Measurements from ENCODE around the gene EZH2. TPM values are rescaled to one million over a fixed set of nuclear protein-coding genes. Genes with fewer than 3 reads are reported as not detected.

EZH2 gene
- total and polyA plus RNA-seq, 2 of the 4 experiments (the other 2 are of a cell fraction), result 13.1 to 19.8 TPM

DNA sequence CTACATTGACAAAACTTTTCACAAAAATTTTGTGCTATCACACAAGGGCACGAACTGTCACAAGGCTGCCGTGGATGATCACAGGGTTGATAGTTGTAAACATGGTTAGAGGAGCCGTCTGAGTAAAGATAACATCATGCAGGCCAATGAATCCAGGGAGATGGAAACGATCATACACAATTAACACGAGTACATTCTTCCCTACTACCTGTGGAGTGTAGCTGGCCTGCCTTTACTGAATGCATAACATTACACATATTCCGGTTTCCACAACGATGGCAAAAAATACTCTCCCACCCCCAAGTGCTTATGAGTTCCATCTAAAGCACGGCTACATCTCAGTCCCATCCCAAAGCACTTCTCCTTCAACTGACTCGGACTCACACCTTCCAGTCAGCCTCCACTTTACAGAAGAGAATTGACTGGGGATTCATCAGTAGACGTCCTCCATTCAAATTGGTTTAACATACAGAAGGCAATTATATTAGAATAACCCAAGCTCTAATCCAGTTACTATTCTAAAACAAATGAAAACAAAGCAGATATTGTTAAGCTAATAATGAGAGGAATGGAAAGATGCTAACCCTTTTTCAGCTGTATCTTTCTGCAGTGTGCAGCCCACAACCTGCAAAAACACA lies 69.0 kb downstream of the EZH2 start:
- Histone ChIP-seq H4K20me1 (ENCODE audit: insufficient read depth, low read length) (no peaks in the 10 kb centered on the region), H3K4me1 (ENCODE audit: control insufficient read depth, insufficient read depth, low read length) (peaks cover 2% of the 10 kb centered on the region), H4K8ac (ENCODE audit: low read depth in 2 of 2, low read length in 2 of 2) (no peak overlapping the region), H3K18ac (ENCODE audit: low read depth, low read length) (no peak overlapping the region), H3K23ac (ENCODE audit: low read depth, low read length) (no peak overlapping the region), H3K4ac (ENCODE audit: low read depth, low read length) (no peak overlapping the region), H3K4me3 (ENCODE audit: insufficient read depth, low read depth, low read length) (no peak overlapping the region), H3K9ac (ENCODE audit: low read depth, low read length) (no peak overlapping the region), H3K27me3 (ENCODE audit: control insufficient read depth, insufficient read depth, low read length) (no peaks in the 10 kb centered on the region), H2BK5ac (ENCODE audit: low read depth, low read length, poor library complexity, severe bottlenecking) (no peak overlapping the region), H2BK120ac (ENCODE audit: low read depth, low read length) (no peak overlapping the region), H4K91ac (ENCODE audit: insufficient read depth, low read depth, low read length) (no peak overlapping the region), H2AK9ac (replicated peaks; ENCODE audit: low read depth, low read length, poor library complexity) (no peak overlapping the region), H3K27ac (ENCODE audit: insufficient read depth, low read length) (no peak overlapping the region), H3K79me1 (ENCODE audit: low read depth in 1 of 2, low read length in 2 of 2) (peaks cover 13 to 14% of the 10 kb centered on the region in 2 experiments), H2AK5ac (ENCODE audit: low read depth, low read length) (no peak overlapping the region), H3K36me3 (ENCODE audit: control insufficient read depth, insufficient read depth, low read length) (peaks cover 11% of the 10 kb centered on the region), H3K56ac (ENCODE audit: extremely low read depth, insufficient read depth, low read length) (no peak overlapping the region), H4K5ac (ENCODE audit: low read depth, low read length) (no peak overlapping the region), H2BK15ac (ENCODE audit: low read depth, low read length) (no peak overlapping the region), H3K4me2 (ENCODE audit: low read depth, low read length) (no peak overlapping the region), H3K14ac (replicated peaks; ENCODE audit: low read depth, low read length) (no peak overlapping the region), H3K9me3 (ENCODE audit: control insufficient read depth, insufficient read depth, low read length) (no peaks in the 10 kb centered on the region), H3K9me1 (ENCODE audit: insufficient read depth, low read length) (peaks cover 12% of the 10 kb centered on the region; the same call in 1 of the 2 replicates), H2AFZ (replicated peaks; ENCODE audit: low read length, poor library complexity) (no peak overlapping the region), H2BK20ac (ENCODE audit: low read depth, low read length) (no peak overlapping the region)
- ATAC-seq (ENCODE audit: low read depth) (no peak), DNase-seq (no peak)
- intact Hi-C loops (cut with micrococcal nuclease) (no loop called here), dilution Hi-C loops (cut with HindIII; ENCODE audit: low sequenced_read_pairs, unreplicated experiment) (no loop called here), in situ Hi-C loops (cut with MboI; ENCODE audit: low sequenced_read_pairs) (no loop called here)
- CTCF ChIA-PET, result interaction anchor here (0.7 kb wide), 1 partner anchor 8 kb away, joined by 3 read pairs; no protein-coding TSS in a partner anchor
- BruUV-seq (replicated peaks), result no TSS peak
- TF ChIP-seq ELK1 (IDR thresholded peaks at IDR 0.05; ENCODE audit: borderline replicate concordance, low read depth, low read length), result no peak
- POLR2A ChIA-PET (ENCODE audit: unreplicated experiment), result no interaction called here
- 100% methylated on average over 2 of the region's 10 CpGs; no CpG with 5 or more reads in 1 of the 2 experiments for WGBS, 2 experiments (ENCODE audit: extremely low coverage in 2 of 2, insufficient read length in 1 of 2)
